Limb (tissue), 2 donors: ENCODE results near the gene GALNT16.

ENCODE experiments used
- DNase-seq, 2 donors: peaks; one replicate each; pipeline ENCODE4 v3.0.0-alpha.2; 2016; ENCODE audit errors: extremely low spot score in 2 of 2

GALNT16 gene

GRCh38 chr14:69335371-69335771, 75.4 kb downstream of the GALNT16 start:
- no peak for DNase-seq

- no peak for DNase-seq
Observed at GRCh38 chr14:69337984-69338383, 78.0 kb downstream of the GALNT16 start.

GRCh38 chr14:69339426-69339825, 79.5 kb downstream of the GALNT16 start:
- no peak for DNase-seq

GRCh38 chr14:69342928-69343525, 83.1 kb downstream of the GALNT16 start:
- no peak for DNase-seq

GRCh38 chr14:69344171-69344570, 84.2 kb downstream of the GALNT16 start:
- no peak for DNase-seq

GRCh38 chr14:69345402-69345801, 85.4 kb downstream of the GALNT16 start:
- no peak for DNase-seq

GRCh38 chr14:69346710-69347109, 86.8 kb downstream of the GALNT16 start:
- DNase-seq = no peak

- no peak for DNase-seq
Observed at GRCh38 chr14:69349091-69349777, 89.3 kb downstream of the GALNT16 start.

- no peak for DNase-seq
Observed at GRCh38 chr14:69350892-69351291, 90.9 kb downstream of the GALNT16 start.

- DNase-seq = no peak
Observed at GRCh38 chr14:69351385-69351784, 91.4 kb downstream of the GALNT16 start.

- no peak for DNase-seq
Observed at GRCh38 chr14:69351911-69352310, 92.0 kb downstream of the GALNT16 start.

GRCh38 chr14:69353168-69353567, 93.2 kb downstream of the GALNT16 start:
- no peak for DNase-seq

GRCh38 chr14:69354383-69355153, 94.6 kb downstream of the GALNT16 start:
- DNase-seq = no peak

GRCh38 chr14:69355154-69355597, 95.2 kb downstream of the GALNT16 start:
- DNase-seq = no peak

GRCh38 chr14:69355607-69356281, 95.8 kb downstream of the GALNT16 start:
- DNase-seq = no peak

- DNase-seq = no peak
Observed at GRCh38 chr14:69356903-69357543, 97.1 kb downstream of the GALNT16 start.

- no peak for DNase-seq
Observed at GRCh38 chr14:69357544-69358200, 97.7 kb downstream of the GALNT16 start.

GRCh38 chr14:69358233-69358963, 98.4 kb downstream of the GALNT16 start:
- DNase-seq = no peak

GRCh38 chr14:69358966-69359365, 99.0 kb downstream of the GALNT16 start:
- DNase-seq = no peak

GRCh38 chr14:69360438-69361108, 100.6 kb downstream of the GALNT16 start:
- no peak for DNase-seq
